SK-N-SH treated with all-trans-retinoic acid at 6 μM for 48 hours (cell line): ENCODE results near the gene CHURC1.

Source experiments
- GLIS3 ChIP-seq: fragments of 250-450 bp; sonication (Bioruptor Pico); IDR thresholded peaks from 2 replicates; pipeline ENCODE4 v1.5.0; 2020; ENCODE audit warnings: mild to moderate bottlenecking, moderate library complexity
- OSR1 ChIP-seq: fragments of 250-450 bp; sonication (Bioruptor Pico); IDR thresholded peaks from 2 replicates; pipeline ENCODE4 v1.8.0; 2022; ENCODE audit warnings: moderate library complexity, mild to moderate bottlenecking, inconsistent platforms

DNA sequence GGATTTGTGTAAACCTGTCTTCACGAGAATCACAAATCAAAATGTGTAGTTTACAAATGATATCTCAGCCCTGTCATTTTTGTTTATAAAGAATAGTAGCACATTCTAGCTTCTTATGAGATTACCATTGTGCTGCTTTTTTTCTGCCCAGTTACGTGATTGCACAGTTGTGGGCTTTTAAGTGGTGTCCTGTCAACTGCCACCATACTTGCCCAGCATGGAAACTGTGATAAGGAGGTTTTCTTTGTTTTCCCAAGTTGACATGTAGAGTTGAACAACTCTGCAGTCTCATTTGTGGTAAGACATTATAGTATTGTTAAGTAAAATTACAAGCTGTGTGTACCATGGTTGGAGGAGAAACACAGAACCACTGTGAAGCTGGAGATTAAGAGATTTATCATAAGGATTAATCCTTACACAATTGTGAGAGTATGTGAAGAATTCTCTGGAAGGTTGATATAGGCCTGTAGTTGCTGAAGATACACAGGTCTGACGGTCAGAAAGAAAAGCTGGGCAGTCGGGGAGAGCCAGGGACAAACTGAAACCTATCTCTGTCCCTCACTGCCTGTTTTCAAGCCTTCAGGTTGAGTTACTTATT, 12.2 kb downstream of the CHURC1 start:
- TF ChIP-seq OSR1 (CRISPR knock-in tag) (no peak), GLIS3 (no peak)
